Trophoblast cell (in vitro differentiated cells and primary cell): ENCODE data around the gene PRTFDC1.
"Not testable (repeated sequence)": the region's sequence is repeated elsewhere in the genome, so short reads cannot be mapped to it uniquely, and the experiment has no call there.

Experiments used
- DNase-seq, 2 donors: peaks; one replicate each; pipeline ENCODE4 v3.0.0-alpha.2; 2016
- H2AFZ ChIP-seq: 2 replicates; pipeline ENCODE4 v1.6.1; 2013; ENCODE audit warnings: low read length, moderate library complexity, mild to moderate bottlenecking; ENCODE audit not compliant: insufficient read depth, poor library complexity
- H2AK5ac ChIP-seq: 2 replicates; pipeline ENCODE4 v1.6.1; 2013; ENCODE audit warnings: mild to moderate bottlenecking, low read length
- H2BK120ac ChIP-seq: 2 replicates; pipeline ENCODE4 v1.6.1; 2013; ENCODE audit warnings: low read length, mild to moderate bottlenecking, moderate library complexity; ENCODE audit not compliant: insufficient read depth, poor library complexity
- H2BK12ac ChIP-seq: 2 replicates; pipeline ENCODE4 v1.6.1; 2013; ENCODE audit warnings: mild to moderate bottlenecking, low read length, moderate library complexity
- H2BK5ac ChIP-seq: 2 replicates; pipeline ENCODE4 v1.6.1; 2013; ENCODE audit warnings: low read length, low read depth, moderate library complexity, mild to moderate bottlenecking; ENCODE audit not compliant: poor library complexity
- H3K14ac ChIP-seq: 2 replicates; pipeline ENCODE4 v1.6.1; 2013; ENCODE audit warnings: mild to moderate bottlenecking, low read length
- H3K18ac ChIP-seq: 2 replicates; pipeline ENCODE4 v1.6.1; 2013; ENCODE audit warnings: mild to moderate bottlenecking, low read length
- H3K23ac ChIP-seq: 2 replicates; pipeline ENCODE4 v1.6.1; 2013; ENCODE audit warnings: low read length
- H3K27ac ChIP-seq: 2 replicates; pipeline ENCODE4 v1.5.1; 2013; ENCODE audit warnings: low read depth, mild to moderate bottlenecking, inconsistent platforms, low read length, moderate library complexity
- H3K27me3 ChIP-seq: 2 replicates; pipeline ENCODE4 v1.6.1; 2013; ENCODE audit warnings: inconsistent platforms, mild to moderate bottlenecking, low read length, moderate library complexity; ENCODE audit not compliant: insufficient read depth
- H3K36me3 ChIP-seq, 2 experiments: 1 replicate in 1 of 2; 2 replicates in 1 of 2; pipeline ENCODE4 v1.6.1; 2013; ENCODE audit warnings: low read length in 2 of 2, mild to moderate bottlenecking in 2 of 2, moderate library complexity in 1 of 2; ENCODE audit not compliant: insufficient read depth in 2 of 2, control insufficient read depth in 1 of 2
- H3K4ac ChIP-seq: 2 replicates; pipeline ENCODE4 v1.6.1; 2013; ENCODE audit warnings: low read depth, mild to moderate bottlenecking, low read length, moderate library complexity
- H3K4me1 ChIP-seq, 2 experiments: 1 replicate in 1 of 2; 2 replicates in 1 of 2; pipeline ENCODE4 v1.6.1; 2013; ENCODE audit warnings: low read length in 2 of 2, mild to moderate bottlenecking in 2 of 2, moderate library complexity in 1 of 2; ENCODE audit not compliant: insufficient read depth in 2 of 2, control insufficient read depth in 1 of 2
- H3K4me2 ChIP-seq: 2 replicates; pipeline ENCODE4 v1.6.1; 2013; ENCODE audit warnings: inconsistent platforms, mild to moderate bottlenecking, low read length, moderate library complexity
- H3K4me3 ChIP-seq: 2 replicates; pipeline ENCODE4 v1.5.1; 2013; ENCODE audit warnings: mild to moderate bottlenecking, low read depth, low read length, inconsistent platforms
- H3K79me1 ChIP-seq: one replicate; pipeline ENCODE4 v1.6.1; 2013; ENCODE audit warnings: low read length
- H3K79me2 ChIP-seq: 2 replicates; pipeline ENCODE4 v1.6.1; 2013; ENCODE audit warnings: low read length, mild to moderate bottlenecking; ENCODE audit not compliant: control insufficient read depth, insufficient read depth, poor library complexity
- H3K9ac ChIP-seq: 2 replicates; pipeline ENCODE4 v1.6.1; 2013; ENCODE audit warnings: mild to moderate bottlenecking, low read length
- H3K9me3 ChIP-seq: 2 replicates; pipeline ENCODE4 v1.6.1; 2013; ENCODE audit warnings: low read depth, mild to moderate bottlenecking, control low read depth, inconsistent platforms, low read length; ENCODE audit not compliant: insufficient read depth
- H4K12ac ChIP-seq: 2 replicates; pipeline ENCODE4 v1.6.1; 2013; ENCODE audit warnings: low read depth, mild to moderate bottlenecking, low read length, moderate library complexity
- H4K8ac ChIP-seq: 2 replicates; pipeline ENCODE4 v1.6.1; 2013; ENCODE audit warnings: low read depth, mild to moderate bottlenecking, low read length, moderate library complexity
- H4K91ac ChIP-seq: one replicate; pipeline ENCODE4 v1.6.1; 2013; ENCODE audit warnings: low read depth, mild to moderate bottlenecking, low read length, moderate library complexity
- WGBS: extraction: QIAGEN DNeasy Blood & Tissue Kit; methylation state at CpG from one replicate; pipeline ENCODE4 v1.1.7; 2013; ENCODE audit warnings: missing lambda C conversion rate; ENCODE audit not compliant: insufficient read length, insufficient coverage; ENCODE audit errors: extremely low coverage; 5-methylcytosine and 5-hydroxymethylcytosine counted together

The PRTFDC1 gene

DNA sequence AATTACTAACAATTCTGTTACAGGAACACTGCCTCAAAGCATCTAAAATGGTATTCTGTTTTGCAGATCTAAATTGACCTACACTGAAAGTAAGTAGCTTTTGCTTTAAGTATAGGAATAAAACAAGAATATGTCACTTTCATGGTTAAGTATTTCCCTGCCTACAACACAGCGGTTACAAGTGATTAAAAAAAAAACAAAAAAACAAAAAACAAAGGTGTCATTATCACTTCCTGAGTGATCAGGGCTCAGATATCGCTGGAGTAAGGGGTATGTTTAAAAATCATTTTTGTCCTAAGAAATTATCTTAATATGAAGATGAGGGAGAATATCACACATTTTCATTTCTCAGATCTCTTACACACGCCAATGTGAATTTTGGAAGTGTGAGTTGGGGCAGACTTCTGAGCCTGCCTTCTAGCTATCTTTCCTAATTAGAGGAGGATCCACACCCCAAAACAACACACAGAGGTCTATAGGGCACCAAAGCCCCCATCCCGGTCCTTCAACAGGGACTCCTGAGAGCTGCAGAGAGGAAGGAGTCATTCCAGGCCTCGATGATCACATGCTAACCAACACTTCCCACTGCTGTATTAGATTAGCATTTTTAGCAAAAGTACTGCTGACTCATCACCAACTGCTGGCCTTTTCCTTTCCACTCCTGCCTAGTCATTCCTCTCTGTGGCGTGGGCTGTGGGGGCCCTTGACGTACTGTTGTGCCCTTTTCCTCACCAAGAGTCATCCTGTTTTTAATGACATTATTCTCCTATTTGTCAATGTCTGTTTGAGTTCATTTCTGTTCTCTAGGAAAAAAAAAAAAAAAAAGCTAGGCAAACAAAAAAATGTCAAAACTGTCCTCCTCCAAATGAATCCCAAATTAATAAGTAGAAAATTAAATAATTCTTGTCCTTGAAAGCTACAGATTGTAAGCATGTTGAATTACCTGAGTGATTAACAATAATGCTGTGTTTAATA lies 31.2 kb downstream of the PRTFDC1 start:
- no peaks in the 10 kb centered on the region for H3K27me3 ChIP-seq
- no peak overlapping the region for H4K8ac ChIP-seq
- WGBS = no CpG with 5 or more reads among the region's 7 CpGs
- peaks cover 0 to 2% of the 10 kb centered on the region in 2 experiments for H3K4me1 ChIP-seq
- H2AK5ac ChIP-seq = no peak overlapping the region
- H3K4me2 ChIP-seq = no peak overlapping the region
- H2BK5ac ChIP-seq = no peak overlapping the region
- H2BK12ac ChIP-seq = no peak overlapping the region
- H3K9ac ChIP-seq = no peak overlapping the region
- no peak overlapping the region for H2AFZ ChIP-seq
- no peak overlapping the region for H3K23ac ChIP-seq
- no peaks in the 10 kb centered on the region for H3K79me2 ChIP-seq
- no peak overlapping the region for H4K12ac ChIP-seq
- no peaks in the 10 kb centered on the region for H3K9me3 ChIP-seq
- peaks cover 2% of the 10 kb centered on the region for H3K79me1 ChIP-seq
- no peak overlapping the region for H3K4me3 ChIP-seq
- no peak overlapping the region for H3K18ac ChIP-seq
- no peak overlapping the region for H3K4ac ChIP-seq
- no peak overlapping the region for H4K91ac ChIP-seq
- H3K27ac ChIP-seq = no peak overlapping the region
- H2BK120ac ChIP-seq = no peak overlapping the region
- peak; percentile 30 to 39 for DNase-seq
- no peaks in the 10 kb centered on the region for H3K36me3 ChIP-seq
- no peak overlapping the region for H3K14ac ChIP-seq

DNA sequence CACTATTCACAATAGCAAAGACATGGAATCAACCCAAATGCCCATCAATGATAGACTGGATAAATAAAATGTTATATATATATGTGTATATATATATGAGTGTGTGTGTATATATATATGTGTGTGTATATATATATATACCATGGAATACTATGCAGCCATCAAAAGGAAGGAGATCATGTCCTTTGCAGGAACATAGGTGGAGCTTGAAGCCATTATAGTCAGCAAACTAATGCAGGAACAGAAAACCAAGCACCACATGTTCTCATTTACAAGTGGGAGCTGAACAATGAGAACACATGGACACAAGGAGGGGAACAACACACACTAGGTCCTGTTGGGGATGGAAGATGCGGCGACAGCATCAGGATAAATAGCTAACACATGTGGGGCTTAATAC lies 32.2 kb downstream of the PRTFDC1 start:
- not testable (repeated sequence) for H4K91ac ChIP-seq, H2BK12ac ChIP-seq, H3K14ac ChIP-seq, H4K8ac ChIP-seq, H3K27ac ChIP-seq, H3K4me1 ChIP-seq, H3K23ac ChIP-seq, H2AFZ ChIP-seq, H2BK120ac ChIP-seq, H3K4me2 ChIP-seq, H3K4me3 ChIP-seq, H2BK5ac ChIP-seq, H3K9ac ChIP-seq, H3K79me1 ChIP-seq, H3K36me3 ChIP-seq, H3K27me3 ChIP-seq, H2AK5ac ChIP-seq, H3K9me3 ChIP-seq, H4K12ac ChIP-seq, DNase-seq, H3K18ac ChIP-seq, H3K79me2 ChIP-seq, H3K4ac ChIP-seq
- whole genome bisulfite sequencing = no CpG with 5 or more reads among the region's 2 CpGs

DNA sequence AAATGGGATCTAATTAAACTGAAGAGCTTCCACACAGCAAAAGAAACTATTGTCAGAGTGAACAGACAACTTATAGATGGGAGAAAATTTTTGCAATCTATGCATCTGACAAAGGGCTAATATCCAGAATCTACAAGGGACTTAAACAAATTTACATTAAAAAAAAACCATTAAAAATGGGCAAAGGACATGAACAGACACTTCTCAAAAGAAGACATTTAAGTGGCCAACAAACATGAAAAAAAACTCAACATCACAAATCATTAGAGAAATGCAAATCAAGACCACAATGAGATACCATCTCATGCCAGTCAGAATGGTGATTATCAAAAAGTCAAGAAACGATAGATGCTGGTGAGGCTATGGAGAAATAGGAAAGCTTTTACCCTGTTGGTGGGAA lies 32.8 kb downstream of the PRTFDC1 start:
- H3K23ac ChIP-seq = not testable (repeated sequence)
- WGBS = no CpG with 5 or more reads among the region's 1 CpG

DNA sequence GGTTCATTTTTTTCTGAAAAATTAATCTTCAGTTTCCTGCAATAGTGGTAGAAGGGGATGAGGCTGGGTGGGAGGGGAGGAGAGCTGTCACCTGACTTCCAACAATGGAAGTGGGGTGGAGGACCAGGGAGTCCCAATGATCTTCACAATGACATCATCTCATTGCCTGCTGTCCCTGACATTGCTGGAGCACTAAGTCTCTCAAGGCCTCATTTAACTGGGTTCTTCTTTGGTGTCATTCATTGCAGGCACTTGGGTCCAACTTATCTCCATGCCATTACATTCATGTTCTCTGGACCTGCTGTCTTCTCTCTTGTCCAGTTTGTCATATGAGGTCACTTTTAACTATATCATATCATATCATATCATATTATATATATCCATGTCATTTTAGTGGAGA lies 34.4 kb downstream of the PRTFDC1 start:
- Histone ChIP-seq H2AK5ac (no peak overlapping the region), H4K91ac (no peak overlapping the region), H3K23ac (no peak overlapping the region), H3K4me3 (no peak overlapping the region), H3K79me2 (no peaks in the 10 kb centered on the region), H3K9ac (no peak overlapping the region), H2BK5ac (no peak overlapping the region), H2BK120ac (no peak overlapping the region), H3K79me1 (peaks cover 2% of the 10 kb centered on the region), H3K14ac (no peak overlapping the region), H2AFZ (no peak overlapping the region), H3K18ac (no peak overlapping the region), H3K27me3 (no peaks in the 10 kb centered on the region), H3K4me2 (no peak overlapping the region), H4K8ac (no peak overlapping the region), H3K27ac (no peak overlapping the region), H3K36me3 (no peaks in the 10 kb centered on the region), H2BK12ac (no peak overlapping the region), H3K4ac (no peak overlapping the region), H3K4me1 (peaks cover 0 to 2% of the 10 kb centered on the region in 2 experiments), H4K12ac (no peak overlapping the region), H3K9me3 (no peaks in the 10 kb centered on the region)
- no peak for DNase-seq

More for the DNA sequence above, 32.8 kb downstream of the PRTFDC1 start:
- H3K4me1 ChIP-seq, H3K79me2 ChIP-seq, H3K79me1 ChIP-seq, H3K18ac ChIP-seq, H3K4ac ChIP-seq, H4K91ac ChIP-seq, H4K12ac ChIP-seq, H2BK12ac ChIP-seq, H2BK5ac ChIP-seq, H3K9ac ChIP-seq, H3K9me3 ChIP-seq, H4K8ac ChIP-seq, DNase-seq, H3K4me3 ChIP-seq, H2AK5ac ChIP-seq, H3K36me3 ChIP-seq, H2BK120ac ChIP-seq, H2AFZ ChIP-seq, H3K4me2 ChIP-seq, H3K14ac ChIP-seq, H3K27me3 ChIP-seq, H3K27ac ChIP-seq: not testable (repeated sequence)
